ENCODE measurements around the gene PTTG1IP2.

GRCh38 chr7:90432752-90433151 lies 36.7 kb upstream of the PTTG1IP2 start:
- TF ChIP-seq CTCF (IDR thresholded peaks at IDR 0.05; ENCODE audit: low read depth, low read length, missing input control): no peak
- TF ChIP-seq JUND (IDR thresholded peaks at IDR 0.05): no peak
- no peak for TF ChIP-seq ZBTB33 (IDR thresholded peaks at IDR 0.05)
- TF ChIP-seq REST (IDR thresholded peaks at IDR 0.05): no peak
- TF ChIP-seq YY1 (IDR thresholded peaks at IDR 0.05): no peak
- no peak for TF ChIP-seq EGR1 (IDR thresholded peaks at IDR 0.05; ENCODE audit: low read depth in 2 of 2)
- TF ChIP-seq SP1 (IDR thresholded peaks at IDR 0.05): no peak
- no peak for TF ChIP-seq GABPA (IDR thresholded peaks at IDR 0.05 in 1 of 2, conservative IDR thresholded peaks at IDR 0.05 in 1 of 2)
- TF ChIP-seq FOXA1 (IDR thresholded peaks at IDR 0.05): no peak
- no peak for TF ChIP-seq RAD21 (IDR thresholded peaks at IDR 0.05)
- no peak for TF ChIP-seq MAX (IDR thresholded peaks at IDR 0.05)
- TF ChIP-seq ATF3 (IDR thresholded peaks at IDR 0.05): no peak
- no peak for TF ChIP-seq RXRA (IDR thresholded peaks at IDR 0.05)
- TF ChIP-seq TAF1 (conservative IDR thresholded peaks at IDR 0.05): no peak
